ENCODE data around the gene ABCA2. TPM values are rescaled to one million over a fixed set of nuclear protein-coding genes. Genes with fewer than 3 reads are reported as not detected.

ABCA2 gene
- total RNA-seq, 1 donor from 2014 or later, result 20.2 TPM

GRCh38 chr9:137030006-137030405 lies 2.0 kb upstream of the ABCA2 start:
- DNase-seq (ENCODE audit: low spot score), result no peak

GRCh38 chr9:137029058-137029936 lies 1.3 kb upstream of the ABCA2 start:
- peak; percentile 50 for DNase-seq (ENCODE audit: low spot score)

DNA sequence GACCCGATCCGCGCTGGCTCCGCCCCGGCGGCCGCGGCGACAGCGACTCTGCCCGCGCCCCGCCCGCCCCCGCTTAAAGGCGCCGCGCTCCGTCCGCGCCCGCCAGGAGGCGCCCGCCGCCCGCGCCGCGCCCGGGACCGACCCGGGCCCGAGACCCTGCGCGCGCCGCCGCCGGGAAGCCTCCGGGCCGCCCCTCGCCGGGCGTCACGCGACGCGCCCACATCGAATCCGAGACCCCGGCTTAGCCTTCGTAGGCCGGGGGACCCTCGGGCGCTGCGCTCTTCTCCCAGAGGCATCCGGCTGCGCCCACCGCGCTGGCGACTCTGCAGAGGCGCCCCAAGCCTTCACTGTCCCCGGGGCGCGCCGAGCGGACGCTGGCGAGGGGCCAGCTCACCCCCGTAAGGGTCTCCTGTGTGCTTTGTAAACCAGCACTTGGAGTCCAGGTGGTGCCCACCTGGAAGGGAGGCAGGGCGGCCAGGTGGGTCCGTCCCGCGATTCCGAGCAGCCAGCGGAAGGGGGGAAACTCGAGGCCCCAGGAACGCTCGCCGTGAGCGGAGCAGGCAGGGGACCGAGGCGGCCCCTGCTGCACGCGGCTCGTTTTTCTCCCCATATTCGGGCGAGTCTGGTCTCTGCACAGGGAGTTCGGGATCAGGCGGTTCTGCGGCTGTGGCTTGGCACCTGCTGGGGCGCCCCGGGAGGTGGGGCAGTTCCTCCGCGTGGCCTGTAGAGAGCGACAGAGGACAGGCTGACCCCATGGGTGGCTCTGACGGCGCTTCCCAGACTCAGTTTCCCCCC lies 423 bp upstream of the ABCA2 start:
- DNase-seq (ENCODE audit: low spot score), result peak; percentile 45

DNA sequence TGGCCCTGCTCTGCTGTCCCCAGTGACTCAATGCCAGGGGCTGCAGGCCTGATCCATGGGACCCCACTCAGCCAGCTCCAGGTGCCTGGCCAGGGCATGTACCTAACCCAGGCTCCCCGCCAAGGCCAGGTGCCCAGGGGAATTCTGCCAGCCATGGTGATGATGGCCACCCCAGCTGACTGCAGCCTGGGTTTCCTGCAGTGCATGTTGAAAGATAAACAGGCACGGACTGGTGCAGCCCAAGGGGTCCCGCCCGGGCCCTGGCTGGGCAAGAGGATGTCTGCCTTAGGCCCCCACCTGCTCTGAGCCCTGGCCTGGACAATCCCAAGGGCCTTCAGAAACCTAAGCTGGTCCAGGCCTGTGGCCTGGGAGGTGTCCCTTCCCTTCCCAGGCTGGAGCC lies 1.2 kb downstream of the ABCA2 start:
- no peak for DNase-seq (ENCODE audit: low spot score)

DNA sequence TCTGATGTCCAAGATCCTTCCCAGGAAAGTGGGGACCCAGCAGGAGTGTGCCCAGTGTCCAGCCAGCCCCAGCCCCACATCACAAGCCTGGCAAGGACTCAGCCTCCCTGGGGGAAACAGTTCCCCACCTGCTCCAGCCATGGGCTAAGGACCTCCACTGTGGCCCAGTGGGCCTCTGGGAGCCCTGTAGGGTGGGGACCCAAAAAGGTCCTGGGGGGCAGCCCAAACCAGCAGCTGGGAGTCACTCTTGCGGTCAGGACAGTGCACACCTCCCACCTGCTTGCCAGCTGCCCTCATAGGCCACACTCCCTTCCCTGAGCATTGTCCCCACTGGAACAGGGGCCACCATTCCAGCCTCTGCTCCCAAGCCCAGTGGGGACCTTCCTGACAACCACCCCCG lies 1.7 kb downstream of the ABCA2 start:
- no peak for DNase-seq (ENCODE audit: low spot score)

- DNase-seq (ENCODE audit: low spot score), result peak; percentile 25
These were observed 2.5 kb downstream of the ABCA2 start for GRCh38 chr9:137025517-137025966.

- no peak for DNase-seq (ENCODE audit: low spot score)
These were observed 4.5 kb downstream of the ABCA2 start for GRCh38 chr9:137023583-137023991.

DNA sequence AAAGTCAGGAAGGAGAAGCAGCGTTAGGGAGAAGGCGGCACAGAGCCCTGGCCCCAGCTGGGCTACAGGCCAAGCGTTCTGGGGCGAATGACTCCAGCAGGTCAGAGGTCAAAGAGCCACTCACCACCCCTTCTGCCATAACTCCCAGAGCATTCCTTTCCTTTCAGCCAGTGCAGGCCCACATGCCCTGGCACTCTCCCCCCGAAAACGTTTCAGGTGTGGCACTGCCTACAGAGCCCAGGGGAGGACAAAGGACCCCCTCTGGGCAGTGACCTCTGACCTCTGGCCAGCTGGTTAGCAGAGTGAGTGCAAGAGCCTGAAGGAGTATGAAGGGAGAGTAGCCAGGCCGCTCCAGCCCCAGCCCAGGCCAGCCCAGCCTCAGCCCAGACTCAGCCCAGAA lies 4.9 kb downstream of the ABCA2 start:
- DNase-seq (ENCODE audit: low spot score), result no peak

DNA sequence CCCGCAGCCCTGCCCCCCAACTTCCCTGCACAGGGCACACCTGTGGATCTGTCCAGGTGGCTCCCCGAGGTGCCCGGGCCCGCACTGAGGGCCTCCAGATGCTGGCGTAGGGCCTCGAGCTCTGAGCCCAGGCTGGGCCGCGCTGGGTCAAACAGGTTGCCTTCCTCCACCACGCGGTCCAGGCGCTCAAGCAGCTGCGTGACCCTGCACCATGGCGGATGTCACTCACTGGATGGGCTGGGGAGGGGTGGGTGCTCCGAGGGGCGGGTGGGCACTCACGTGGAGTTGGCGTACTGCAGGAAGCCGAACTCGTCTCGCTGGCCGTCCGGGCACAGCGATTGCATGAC lies 5.4 kb downstream of the ABCA2 start:
- no peak for DNase-seq (ENCODE audit: low spot score)

- DNase-seq (ENCODE audit: low spot score), result no peak
These were observed 5.9 kb downstream of the ABCA2 start for GRCh38 chr9:137021979-137022661.

DNA sequence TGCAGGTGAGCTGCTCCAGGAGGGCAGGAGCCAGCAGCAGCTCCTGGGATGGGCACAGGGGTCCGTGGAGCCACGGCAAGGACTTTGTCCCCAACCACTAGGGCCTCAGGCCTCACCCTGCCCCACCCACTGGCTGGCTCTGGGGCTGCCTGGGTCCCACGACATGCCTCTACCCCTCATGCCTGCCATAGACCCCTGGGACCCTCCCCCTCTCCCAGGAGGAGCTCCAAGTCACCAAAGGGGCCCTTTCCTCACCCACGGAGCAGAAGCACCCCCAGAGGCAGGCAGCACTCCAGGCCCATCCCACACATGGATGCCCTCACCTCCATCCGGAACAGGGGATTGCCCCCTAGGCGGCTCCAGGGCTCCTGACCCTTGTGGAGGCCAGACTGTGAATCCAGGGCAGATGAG lies 6.5 kb downstream of the ABCA2 start:
- no peak for DNase-seq (ENCODE audit: low spot score)

DNA sequence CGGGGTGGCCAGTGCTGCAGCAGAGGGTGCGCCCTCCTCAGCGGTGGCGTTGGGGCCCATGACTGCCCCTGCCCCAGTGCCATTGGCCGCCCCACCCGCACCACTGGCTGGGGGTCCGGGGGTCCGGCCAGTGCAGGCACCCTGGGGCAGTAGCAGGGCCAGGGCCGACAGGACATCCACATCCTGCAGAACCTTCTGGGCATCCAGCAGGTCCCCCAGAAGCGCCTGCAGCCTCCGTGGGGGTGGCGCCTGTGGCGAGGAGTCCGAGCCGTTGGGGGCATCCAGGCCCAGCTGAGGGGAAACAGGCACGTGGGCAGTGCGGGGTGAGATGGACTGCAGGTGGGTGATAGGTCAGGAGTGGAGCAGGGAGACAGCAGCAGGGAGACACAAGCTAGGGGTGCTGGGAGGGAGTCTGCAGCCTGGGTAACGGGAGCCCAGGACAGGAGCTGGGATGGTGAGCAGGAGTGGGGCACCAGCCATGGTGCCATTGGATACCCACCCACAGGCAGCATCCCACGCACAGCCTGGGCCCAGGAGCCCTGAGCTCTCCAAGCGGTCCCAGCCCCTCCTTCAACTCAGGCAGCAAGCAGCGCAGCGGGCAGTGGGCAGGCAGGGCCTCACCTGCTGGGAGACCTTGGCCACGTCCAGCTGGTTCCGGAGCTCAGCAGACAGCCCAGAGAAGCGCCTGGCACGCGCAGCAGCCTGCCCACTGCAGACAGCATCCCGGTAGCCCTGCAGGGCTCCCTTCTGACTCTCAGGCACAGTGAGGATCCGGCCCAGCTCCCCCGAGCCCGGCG lies 7.1 kb downstream of the ABCA2 start:
- DNase-seq (ENCODE audit: low spot score), result no peak

GRCh38 chr9:137019891-137020683 lies 8.0 kb downstream of the ABCA2 start:
- no peak for DNase-seq (ENCODE audit: low spot score)

- no peak for DNase-seq (ENCODE audit: low spot score)
These were observed 9.1 kb downstream of the ABCA2 start for GRCh38 chr9:137018761-137019559.

GRCh38 chr9:137017791-137018497 lies 10.1 kb downstream of the ABCA2 start:
- no peak for DNase-seq (ENCODE audit: low spot score)

DNA sequence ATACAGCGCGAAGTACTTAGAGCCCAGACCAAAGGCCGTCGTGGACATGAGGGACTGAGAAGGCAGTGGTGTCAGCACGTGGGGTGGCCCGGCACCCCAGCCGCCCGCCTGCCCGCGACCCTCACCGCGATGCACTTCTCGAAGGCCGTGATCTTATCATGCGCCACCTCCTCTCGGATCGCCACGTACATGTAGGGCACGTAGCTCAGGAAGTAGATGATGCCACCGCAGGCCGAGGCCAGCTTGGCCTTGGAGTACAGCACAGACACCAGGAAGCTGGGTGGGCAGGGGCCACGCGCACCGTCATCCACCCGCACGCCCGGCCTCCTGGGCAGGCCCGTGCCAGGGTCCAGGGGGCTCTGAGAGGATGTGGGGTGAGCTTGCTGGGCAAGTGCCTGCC lies 11.0 kb downstream of the ABCA2 start:
- DNase-seq (ENCODE audit: low spot score), result no peak

GRCh38 chr9:137016436-137016835 lies 11.6 kb downstream of the ABCA2 start:
- DNase-seq (ENCODE audit: low spot score), result no peak

GRCh38 chr9:137015976-137016375 lies 12.1 kb downstream of the ABCA2 start:
- no peak for DNase-seq (ENCODE audit: low spot score)

GRCh38 chr9:137015540-137015930 lies 12.5 kb downstream of the ABCA2 start:
- DNase-seq (ENCODE audit: low spot score), result no peak

Data from umbilical cord (tissue), 2 donors.